Measurements from ENCODE around the gene ENPP7.
A peak's percentile ranks its signal among the peaks of the same experiment; 100 is the strongest.
"Not testable (repeated sequence)": the region's sequence is repeated elsewhere in the genome, so short reads cannot be mapped to it uniquely, and the experiment has no call there.

The ENPP7 gene

GRCh38 chr17:79749156-79749815 lies 18.5 kb downstream of the ENPP7 start:
- DNase-seq (ENCODE audit: low read depth) = peak; percentile 64

GRCh38 chr17:79749958-79750357 lies 19.2 kb downstream of the ENPP7 start:
- DNase-seq (ENCODE audit: low read depth) = no peak

- DNase-seq (ENCODE audit: low read depth) = no peak
Observed at GRCh38 chr17:79750650-79751545, 20.2 kb downstream of the ENPP7 start.

DNA sequence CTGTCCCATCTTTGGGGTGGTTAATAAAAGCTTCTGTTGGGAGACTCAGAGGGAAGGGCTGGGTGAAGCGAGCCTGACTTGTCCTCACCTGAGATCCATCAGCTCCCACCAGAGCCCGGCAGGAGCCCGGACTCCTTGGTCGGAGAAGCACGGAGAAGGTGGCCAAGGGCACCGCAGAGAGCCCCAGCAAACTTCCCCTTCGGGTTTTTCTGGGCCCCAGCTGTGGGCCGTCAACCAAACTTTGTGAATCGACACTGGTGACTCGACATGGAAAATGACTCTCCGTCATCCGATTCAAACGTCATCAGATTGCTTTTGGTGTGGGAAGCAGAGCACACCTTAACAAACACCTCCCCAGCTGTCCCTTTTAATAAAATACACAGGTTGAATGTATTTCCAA lies 21.4 kb downstream of the ENPP7 start:
- no peak for DNase-seq (ENCODE audit: low read depth)

DNA sequence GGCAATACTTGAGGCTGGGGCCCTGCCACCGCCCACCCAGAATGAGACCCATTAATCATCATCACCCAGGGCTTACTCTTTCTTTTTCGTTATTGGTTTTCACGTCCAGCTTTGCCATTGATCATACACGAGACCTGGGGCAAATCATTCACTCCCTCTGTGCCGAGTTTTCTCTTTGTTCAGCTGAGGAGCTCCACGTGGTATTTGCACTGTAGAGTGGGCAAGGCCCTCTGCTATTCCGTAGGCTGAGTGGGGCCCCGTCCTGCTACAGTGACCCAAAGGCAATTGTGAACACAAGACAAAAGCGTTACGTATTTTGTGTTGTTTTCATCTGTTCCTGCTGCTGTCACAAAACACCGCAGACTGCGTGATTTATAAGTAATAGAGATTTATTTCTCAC lies 23.6 kb downstream of the ENPP7 start:
- no peak for DNase-seq (ENCODE audit: low read depth)

- DNase-seq (ENCODE audit: low read depth) = not testable (repeated sequence)
Observed at GRCh38 chr17:79754903-79755302, 24.2 kb downstream of the ENPP7 start.

DNA sequence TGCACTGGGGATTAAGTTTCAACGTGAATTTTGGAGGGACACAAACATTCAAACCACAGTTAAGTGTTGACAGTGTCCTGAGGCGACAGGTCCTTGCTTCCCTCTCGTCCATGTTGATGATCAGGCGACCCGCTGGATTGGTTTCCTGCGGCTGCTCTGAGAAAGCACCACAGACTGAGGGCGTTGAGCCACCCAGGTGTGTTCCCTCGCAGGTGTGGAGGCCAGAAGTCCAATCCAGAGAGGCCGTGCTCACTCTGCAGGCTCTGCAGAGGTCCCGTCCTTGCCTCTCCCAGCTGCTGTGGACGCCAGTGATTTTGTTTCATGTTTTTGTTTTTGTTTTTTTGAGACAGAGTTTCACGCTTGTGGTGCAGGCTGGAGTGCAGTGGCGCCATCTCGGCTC lies 24.8 kb downstream of the ENPP7 start:
- no peak for DNase-seq (ENCODE audit: low read depth)

DNA sequence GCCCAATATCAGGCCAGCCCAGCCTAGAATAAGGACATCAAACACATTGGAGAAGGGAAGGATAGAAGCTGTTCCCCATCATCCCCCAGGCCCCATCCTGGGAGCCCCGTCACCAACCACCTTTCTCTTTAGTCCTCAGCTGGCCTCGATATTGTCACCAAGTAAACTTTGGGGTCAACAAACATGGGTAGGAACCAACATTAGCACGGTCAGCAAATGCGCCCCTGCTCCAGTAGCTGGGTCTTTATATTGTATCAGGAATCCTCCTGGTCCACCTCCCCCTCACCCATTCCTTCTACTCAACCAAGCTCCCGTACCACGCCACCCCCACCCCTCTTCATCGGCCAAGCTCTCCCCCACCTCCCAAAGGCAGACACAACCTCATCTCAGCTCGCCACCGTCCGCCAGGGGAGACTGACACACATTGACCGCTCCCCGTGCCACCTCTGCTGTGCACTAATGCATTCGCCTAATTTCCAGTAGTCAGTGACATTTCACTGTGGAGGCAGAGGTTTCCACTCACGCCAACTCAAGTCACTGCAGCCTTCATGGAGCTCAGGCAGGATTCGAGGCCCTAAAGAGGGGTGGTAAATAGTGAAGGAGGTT lies 26.5 kb downstream of the ENPP7 start:
- no peak for DNase-seq (ENCODE audit: low read depth)

DNA sequence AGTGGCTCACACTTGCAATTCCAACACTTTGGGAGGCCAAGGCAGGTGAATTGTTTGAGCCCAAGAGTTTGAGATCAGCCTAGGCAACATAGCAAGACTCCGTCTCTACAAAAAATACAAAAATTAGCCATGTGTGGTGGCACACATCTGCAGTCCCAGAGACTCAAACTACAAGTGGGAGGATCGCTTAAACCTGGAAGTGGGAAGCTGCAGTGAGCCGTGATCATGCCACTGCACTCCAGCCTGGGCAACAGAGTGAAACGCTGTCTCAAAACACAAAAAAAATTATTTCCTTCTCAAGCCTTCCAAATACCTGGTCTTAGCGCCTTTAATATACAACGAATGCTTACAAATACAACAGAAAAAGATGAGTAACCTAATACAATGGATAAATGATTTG lies 27.5 kb downstream of the ENPP7 start:
- DNase-seq (ENCODE audit: low read depth) = no peak

- DNase-seq (ENCODE audit: low read depth) = no peak
Observed at GRCh38 chr17:79760197-79760906, 29.6 kb downstream of the ENPP7 start.

DNA sequence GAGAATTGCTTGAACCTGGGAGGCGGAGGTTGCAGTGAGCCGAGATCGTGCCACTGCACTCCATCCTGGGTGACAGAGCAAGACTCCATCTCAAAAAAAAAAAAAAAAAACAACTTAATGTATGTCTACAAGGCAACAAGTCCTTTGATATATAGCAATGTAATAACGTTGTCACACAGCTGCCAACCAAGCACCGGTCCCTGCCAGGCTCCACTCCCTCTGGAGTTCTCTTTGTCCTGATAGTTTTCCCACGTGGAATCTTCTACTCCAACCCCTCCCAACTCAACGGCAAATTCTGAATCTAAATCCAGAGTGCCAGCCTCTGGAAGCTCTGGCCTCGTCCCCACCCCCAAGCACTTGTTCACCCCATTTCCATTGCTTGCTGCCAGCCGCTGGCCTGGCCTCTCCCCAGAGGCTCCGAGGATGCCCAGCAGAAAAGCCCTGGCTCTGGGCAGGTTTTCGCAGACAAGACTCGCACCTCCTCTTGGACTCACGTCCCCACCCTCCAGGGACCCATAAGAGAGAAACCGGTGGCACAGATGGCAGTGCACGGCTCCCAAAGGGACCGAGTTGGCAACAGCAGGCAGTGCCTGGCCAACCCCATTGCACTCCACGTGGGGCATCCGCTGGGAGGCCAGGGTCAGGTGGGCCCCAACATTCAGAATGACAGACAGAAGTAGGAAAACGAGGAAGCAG lies 31.3 kb downstream of the ENPP7 start:
- DNase-seq (ENCODE audit: low read depth) = no peak

GRCh38 chr17:79765708-79766107 lies 35.0 kb downstream of the ENPP7 start:
- no peak for DNase-seq (ENCODE audit: low read depth)

DNA sequence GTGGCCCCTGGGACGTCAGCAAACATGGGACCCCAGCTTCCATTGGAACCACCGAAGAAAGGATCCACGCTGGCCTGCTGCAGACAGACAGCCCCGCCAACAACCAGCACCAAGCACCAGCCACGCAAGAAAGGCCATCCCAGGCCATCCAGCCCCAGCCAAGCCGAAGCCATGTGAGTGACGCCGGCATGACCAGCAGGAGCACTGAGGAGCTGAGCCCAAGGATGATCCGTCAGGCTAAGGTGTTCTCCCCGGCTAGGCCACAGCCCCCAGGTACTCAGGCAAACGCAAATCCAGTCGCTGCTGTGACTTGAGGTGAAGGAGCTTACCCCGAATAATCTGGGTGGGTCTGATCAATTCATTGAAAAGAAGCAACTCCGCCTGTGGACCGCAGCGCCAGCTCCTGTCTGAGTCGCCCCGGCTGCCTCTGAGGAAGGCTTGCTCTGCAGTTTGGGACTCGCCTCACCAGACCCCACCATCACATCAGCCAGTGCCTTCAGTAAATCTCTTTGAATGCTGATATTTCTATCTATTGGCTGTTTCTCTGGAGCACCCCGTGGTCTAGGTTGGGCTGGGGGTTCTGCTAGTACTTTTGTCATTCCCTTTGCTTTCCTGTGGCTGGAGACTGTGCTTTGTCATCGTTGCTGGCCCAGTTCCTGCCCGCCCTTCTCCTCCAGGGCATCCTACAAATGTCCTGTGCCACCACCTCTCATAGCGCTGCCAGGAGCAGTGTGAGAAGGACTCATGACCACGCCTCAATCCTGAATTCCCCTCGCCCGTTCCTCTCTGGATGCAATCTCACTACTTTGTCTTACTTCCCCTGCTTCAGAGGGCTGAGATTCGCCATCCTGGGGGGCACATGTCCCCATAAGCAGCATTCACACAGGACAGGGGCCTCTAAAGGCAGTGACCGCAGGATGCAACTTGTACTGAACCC lies 39.1 kb downstream of the ENPP7 start:
- no peak for DNase-seq (ENCODE audit: low read depth)

DNA sequence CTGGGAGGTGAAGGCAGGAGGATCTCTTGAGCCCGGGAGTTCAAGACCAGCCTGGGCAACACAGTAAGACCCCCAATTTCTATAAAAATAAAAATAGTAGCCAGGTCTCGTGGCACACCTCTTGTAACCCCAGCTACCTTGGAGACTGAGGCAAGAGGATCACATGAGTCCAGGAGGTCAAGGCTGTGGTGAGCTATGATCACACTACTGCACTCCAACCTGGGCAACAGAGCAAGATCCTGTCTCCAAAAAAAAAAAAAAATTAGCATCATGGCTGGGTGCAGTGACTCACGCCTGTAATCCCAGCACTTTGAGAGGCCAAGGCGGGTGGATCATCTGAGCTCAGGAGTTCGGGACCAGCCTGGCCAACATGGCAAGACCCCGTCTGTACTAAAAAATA lies 40.5 kb downstream of the ENPP7 start:
- no peak for DNase-seq (ENCODE audit: low read depth)

DNA sequence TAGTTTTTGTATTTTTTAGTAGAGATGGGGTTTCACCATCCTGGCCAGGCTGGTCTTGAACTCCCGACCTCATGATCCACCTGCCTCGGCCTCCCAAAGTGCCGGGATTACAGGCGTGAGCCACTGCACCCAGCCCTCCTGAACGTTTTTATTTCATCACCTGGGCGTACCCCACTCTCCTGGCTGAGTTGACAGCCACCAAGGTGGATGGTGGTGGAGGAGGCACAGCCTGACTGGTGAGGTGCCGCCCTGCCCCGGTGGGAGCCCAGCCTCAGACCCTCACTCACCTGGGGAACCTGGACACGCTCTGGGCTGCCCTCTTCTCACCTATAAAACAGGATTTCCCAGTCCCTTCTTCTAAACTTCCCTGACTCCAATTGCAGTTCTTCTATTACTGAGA lies 42.0 kb downstream of the ENPP7 start:
- not testable (repeated sequence) for DNase-seq (ENCODE audit: low read depth)

DNA sequence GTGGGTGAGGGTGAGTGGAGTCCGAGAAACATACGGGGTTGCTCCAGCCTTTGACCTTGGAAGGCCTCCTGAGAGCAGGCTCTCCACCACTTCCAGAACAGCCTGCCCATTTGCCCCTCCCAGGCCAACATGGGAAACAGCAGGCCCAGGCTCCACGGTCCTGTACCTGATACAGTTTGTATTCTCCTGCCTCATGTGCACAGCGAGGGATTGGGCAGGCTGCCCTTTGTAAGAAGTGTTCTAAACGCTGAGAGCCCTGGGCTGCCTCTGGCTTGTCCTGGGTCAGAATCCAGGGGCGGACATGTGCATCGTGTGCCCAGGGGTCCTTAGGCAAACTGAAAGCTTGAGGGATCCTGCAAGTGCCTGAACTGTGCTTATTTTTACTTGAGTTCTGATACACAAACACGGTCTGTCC lies 43.8 kb downstream of the ENPP7 start:
- DNase-seq (ENCODE audit: low read depth) = no peak

DNA sequence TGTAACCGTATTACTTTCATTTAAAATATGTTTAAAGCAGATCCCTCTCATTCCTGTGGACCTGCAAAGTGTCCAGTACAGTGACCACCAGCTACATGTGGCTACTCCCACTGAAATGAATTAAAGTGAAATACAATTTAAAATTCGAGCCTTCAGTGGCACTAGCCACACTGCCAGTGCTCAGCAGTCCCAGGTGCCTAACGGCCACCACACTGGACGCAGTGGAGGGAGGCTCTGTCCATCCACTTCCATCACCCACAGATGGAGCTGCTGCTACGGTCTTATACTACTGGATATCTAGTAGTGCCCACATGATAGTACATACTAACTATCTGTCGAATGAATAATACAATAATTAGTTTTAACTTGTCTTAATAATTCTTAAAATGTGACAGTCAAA lies 44.9 kb downstream of the ENPP7 start:
- no peak for DNase-seq (ENCODE audit: low read depth)

DNA sequence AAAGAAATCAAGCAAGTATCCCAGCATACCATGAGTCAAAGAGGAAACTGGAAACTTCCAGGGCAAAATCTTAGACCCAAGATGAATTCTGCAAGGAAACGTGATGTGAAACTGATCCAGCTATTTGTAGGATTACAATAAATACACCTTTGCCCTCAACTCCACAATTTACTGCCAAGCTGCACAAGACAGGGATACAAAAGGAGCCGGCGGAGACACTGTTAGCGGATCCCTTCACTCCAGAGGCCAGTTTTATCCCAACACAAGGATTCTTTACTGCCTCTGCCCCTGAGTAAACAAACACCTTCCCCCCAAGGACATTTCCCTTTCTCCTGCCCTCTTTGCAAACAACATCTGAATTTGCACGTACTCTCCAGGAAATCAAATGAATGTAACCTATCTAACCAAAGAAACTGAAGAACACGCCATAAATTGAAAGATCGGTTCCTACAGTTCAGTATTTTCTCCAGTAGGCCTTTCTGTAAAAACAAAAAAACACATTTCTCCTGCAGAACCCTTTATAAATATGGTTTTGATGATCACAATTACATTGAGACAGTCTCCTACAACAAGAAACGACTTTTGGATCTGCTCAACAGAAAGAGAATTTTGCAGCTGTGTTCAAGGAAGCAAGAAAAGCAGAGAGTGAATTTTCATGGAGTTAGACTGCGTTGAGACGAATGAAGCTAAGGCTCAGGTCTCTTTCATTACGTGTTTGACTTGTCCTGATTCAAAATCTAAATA lies 45.8 kb downstream of the ENPP7 start:
- DNase-seq (ENCODE audit: low read depth) = no peak

DNA sequence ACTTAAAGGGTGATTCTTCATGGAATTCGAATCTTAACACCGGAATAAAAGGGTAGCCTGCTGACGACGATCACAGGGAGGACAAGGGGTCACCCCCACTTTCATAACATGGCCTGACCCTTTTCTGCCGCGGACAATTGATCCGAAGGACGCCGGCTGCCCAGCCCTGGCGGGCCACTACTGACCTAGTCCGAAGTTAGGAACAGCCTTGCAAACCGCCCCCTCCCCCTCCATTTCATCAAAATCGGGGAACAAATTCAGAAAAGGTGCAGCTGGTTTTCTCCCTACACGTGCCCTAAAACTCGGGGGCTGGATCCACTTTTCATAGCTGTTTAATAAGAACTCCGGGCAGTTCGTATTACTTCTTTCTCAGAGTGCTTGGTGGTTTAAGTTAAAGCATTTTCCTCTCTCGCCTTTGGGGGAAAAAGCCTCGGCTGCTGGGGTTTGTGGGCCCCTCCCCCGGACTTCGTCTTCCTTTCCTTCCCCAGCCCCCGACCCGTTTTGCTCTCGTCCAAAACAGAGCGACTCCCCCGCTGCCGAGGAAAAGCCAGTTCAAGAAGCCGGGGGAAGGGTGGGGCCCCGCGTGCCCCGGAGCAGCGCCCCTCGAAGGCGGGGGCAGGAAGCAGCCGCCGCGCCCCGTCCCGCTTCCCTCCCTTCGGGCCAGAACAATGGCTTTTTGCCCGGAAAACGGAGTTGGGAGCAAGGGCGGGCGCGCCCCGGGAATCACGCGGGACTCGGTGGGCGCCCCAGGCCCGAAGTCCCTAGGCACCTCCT lies 46.6 kb downstream of the ENPP7 start:
- DNase-seq (ENCODE audit: low read depth) = no peak
